ENCODE data around the gene VMP1. TPM values are rescaled to one million over a fixed set of nuclear protein-coding genes. Genes with fewer than 3 reads are reported as not detected.
A peak's percentile ranks its signal among the peaks of the same experiment; 100 is the strongest.

The VMP1 gene
- total RNA-seq, 1 experiment from 2014 or later, result 107 TPM

DNA sequence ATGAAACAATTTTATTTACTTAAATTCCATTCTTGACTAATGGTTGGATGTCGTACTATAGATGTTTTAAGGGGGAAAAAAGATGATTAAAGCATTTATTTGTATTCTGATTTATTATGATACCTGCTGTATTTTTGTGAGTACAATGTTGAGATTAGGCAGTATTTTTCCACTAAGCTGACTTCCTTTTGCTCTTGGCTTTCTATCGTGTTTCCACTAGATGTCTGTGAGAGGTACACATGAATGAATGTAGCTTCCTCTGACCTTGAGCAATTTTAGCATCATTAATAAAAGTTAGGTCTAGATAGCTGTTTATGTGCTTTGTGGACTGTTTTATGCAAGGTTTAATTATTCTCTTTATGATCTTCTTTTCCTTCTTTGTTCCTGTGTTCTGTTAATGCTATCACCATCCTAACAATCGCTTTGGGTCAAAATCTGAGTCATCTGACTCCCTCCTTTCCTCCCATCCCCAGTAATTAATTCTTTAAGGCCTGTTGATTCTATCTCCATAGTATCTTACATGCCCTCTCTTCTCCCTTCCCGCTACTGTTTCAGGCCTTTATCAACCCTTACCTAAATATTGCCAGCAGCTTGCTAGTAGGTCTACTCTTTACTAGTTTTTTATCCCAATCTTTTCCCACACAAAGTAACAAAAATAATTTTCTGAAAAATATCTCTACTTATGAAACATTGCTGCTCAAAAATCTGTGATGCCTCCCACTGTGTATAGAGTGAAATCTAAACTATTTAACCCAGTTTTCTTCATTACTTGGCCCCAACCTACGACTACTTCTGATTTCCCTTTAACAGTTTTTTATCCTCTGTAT is 76.0 kb downstream of the VMP1 start:
- DNase-seq (ENCODE audit: low spot score), result peak; percentile 72
- H3K4me3 ChIP-seq (ENCODE audit: low read depth, low read length, poor library complexity, severe bottlenecking), result no peak overlapping the region
- ChIA-PET POLR2A (ENCODE audit: low non-redundant PET) (interaction anchor here (0.5 kb wide), 1 partner anchor 54 kb away, joined by 12 read pairs; no protein-coding TSS in a partner anchor), CTCF (no interaction called here)
- intact Hi-C loops (cut with micrococcal nuclease; ENCODE audit: unreplicated experiment), result loop anchor here (2.0 kb wide), 1 partner anchor 21 kb away; no protein-coding TSS in a partner anchor
- H3K36me3 ChIP-seq (ENCODE audit: insufficient read depth, low read length, poor library complexity, severe bottlenecking), result no peaks in the 10 kb centered on the region
- no TSS peak for BruUV-seq (replicated peaks)
- no peak for TF ChIP-seq EZH2 (IDR thresholded peaks at IDR 0.05; ENCODE audit: borderline replicate concordance, low read depth, low read length, poor library complexity, severe bottlenecking)
- TF ChIP-seq, protein P1, sequence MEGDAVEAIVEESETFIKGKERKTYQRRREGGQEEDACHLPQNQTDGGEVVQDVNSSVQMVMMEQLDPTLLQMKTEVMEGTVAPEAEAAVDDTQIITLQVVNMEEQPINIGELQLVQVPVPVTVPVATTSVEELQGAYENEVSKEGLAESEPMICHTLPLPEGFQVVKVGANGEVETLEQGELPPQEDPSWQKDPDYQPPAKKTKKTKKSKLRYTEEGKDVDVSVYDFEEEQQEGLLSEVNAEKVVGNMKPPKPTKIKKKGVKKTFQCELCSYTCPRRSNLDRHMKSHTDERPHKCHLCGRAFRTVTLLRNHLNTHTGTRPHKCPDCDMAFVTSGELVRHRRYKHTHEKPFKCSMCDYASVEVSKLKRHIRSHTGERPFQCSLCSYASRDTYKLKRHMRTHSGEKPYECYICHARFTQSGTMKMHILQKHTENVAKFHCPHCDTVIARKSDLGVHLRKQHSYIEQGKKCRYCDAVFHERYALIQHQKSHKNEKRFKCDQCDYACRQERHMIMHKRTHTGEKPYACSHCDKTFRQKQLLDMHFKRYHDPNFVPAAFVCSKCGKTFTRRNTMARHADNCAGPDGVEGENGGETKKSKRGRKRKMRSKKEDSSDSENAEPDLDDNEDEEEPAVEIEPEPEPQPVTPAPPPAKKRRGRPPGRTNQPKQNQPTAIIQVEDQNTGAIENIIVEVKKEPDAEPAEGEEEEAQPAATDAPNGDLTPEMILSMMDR (conservative IDR thresholded peaks at IDR 0.05; ENCODE audit: low read depth, low read length), result no peak
- peaks cover 52% of the 10 kb centered on the region for H3K4me1 ChIP-seq (ENCODE audit: insufficient read depth, low read length, poor library complexity, severe bottlenecking)
- no peaks in the 10 kb centered on the region for H3K9me3 ChIP-seq (ENCODE audit: low read depth, low read length, poor library complexity, severe bottlenecking)
- no peaks in the 10 kb centered on the region for H3K27me3 ChIP-seq (replicated peaks; ENCODE audit: insufficient read depth, low read depth, low read length, poor library complexity)
- peak overlapping the region; percentile 96 for H3K27ac ChIP-seq (ENCODE audit: low read depth, low read length, poor library complexity, severe bottlenecking)

DNA sequence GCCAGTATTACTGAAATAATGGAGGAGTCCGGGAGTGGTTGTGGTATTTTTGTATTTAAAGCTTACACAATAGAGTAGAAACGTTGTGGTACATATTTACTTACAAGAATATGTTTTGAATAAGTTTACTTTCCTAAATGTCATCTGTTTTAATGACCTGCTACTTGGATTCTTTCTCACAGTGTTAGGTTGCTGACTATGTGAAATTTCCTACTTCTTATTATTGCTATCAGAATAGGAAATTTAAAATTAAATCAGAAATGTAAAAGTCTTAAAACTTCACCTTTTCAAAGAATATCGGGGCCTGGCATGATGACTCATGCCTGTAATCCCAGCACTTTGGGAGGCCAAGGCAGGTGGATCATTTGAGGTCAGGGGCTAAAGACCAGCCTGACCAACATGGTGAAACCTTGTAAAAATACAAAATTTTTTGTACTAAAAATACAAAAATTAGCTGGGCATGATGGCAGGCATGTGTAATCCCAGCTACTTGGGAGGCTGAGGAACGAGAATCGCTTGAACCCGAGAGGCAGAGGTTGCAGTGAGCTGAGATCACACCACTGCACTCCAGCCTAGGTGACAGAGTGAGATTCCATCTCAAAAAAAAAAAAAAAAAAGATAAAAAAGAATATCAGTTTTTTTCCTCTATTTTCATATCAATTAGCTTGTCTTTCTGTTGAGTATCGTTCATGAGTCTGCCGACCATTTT is 77.8 kb downstream of the VMP1 start:
- ChIA-PET POLR2A (ENCODE audit: low non-redundant PET) (no interaction called here), CTCF (no interaction called here)
- H3K4me3 ChIP-seq (ENCODE audit: low read depth, low read length, poor library complexity, severe bottlenecking), result no peak overlapping the region
- no TSS peak for BruUV-seq (replicated peaks)
- TF ChIP-seq, protein P1 (conservative IDR thresholded peaks at IDR 0.05; ENCODE audit: low read depth, low read length), result no peak
- no peak for TF ChIP-seq EZH2 (IDR thresholded peaks at IDR 0.05; ENCODE audit: borderline replicate concordance, low read depth, low read length, poor library complexity, severe bottlenecking)
- H3K36me3 ChIP-seq (ENCODE audit: insufficient read depth, low read length, poor library complexity, severe bottlenecking), result no peaks in the 10 kb centered on the region
- peaks cover 52% of the 10 kb centered on the region for H3K4me1 ChIP-seq (ENCODE audit: insufficient read depth, low read length, poor library complexity, severe bottlenecking)
- DNase-seq (ENCODE audit: low spot score), result no peak
- no peaks in the 10 kb centered on the region for H3K9me3 ChIP-seq (ENCODE audit: low read depth, low read length, poor library complexity, severe bottlenecking)
- H3K27me3 ChIP-seq (replicated peaks; ENCODE audit: insufficient read depth, low read depth, low read length, poor library complexity), result no peaks in the 10 kb centered on the region
- intact Hi-C loops (cut with micrococcal nuclease; ENCODE audit: unreplicated experiment), result loop anchor here (2.0 kb wide), 1 partner anchor 20 kb away; no protein-coding TSS in a partner anchor
- H3K27ac ChIP-seq (ENCODE audit: low read depth, low read length, poor library complexity, severe bottlenecking), result peak overlapping the region; percentile 96

DNA sequence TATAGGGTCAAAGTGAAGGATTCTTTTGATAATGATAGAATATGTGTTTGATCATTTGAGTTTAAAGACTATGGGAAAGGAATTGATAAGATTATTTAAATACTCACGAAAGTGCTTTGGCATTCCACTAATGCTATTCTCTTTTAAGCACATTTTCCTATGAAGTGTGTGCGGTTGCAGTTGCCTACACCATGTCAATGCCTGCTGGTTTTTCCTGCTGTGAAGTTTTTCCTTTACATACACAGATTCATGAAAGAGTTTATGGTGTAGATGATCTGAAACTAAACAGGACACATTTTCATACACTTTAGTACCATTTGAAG is 78.7 kb downstream of the VMP1 start:
- TF ChIP-seq EZH2 (IDR thresholded peaks at IDR 0.05; ENCODE audit: borderline replicate concordance, low read depth, low read length, poor library complexity, severe bottlenecking), result no peak
- TF ChIP-seq, protein P1 (conservative IDR thresholded peaks at IDR 0.05; ENCODE audit: low read depth, low read length), result no peak
- POLR2A ChIA-PET (ENCODE audit: low non-redundant PET), result interaction anchor here (0.6 to 1.1 kb wide), 2 partner anchors 8 to 52 kb away, joined by 9 to 21 read pairs; no protein-coding TSS in a partner anchor
- Histone ChIP-seq H3K27ac (ENCODE audit: low read depth, low read length, poor library complexity, severe bottlenecking) (peak overlapping the region; percentile 96), H3K36me3 (ENCODE audit: insufficient read depth, low read length, poor library complexity, severe bottlenecking) (no peaks in the 10 kb centered on the region), H3K4me1 (ENCODE audit: insufficient read depth, low read length, poor library complexity, severe bottlenecking) (peaks cover 58% of the 10 kb centered on the region), H3K9me3 (ENCODE audit: low read depth, low read length, poor library complexity, severe bottlenecking) (no peaks in the 10 kb centered on the region), H3K27me3 (replicated peaks; ENCODE audit: insufficient read depth, low read depth, low read length, poor library complexity) (no peaks in the 10 kb centered on the region), H3K4me3 (ENCODE audit: low read depth, low read length, poor library complexity, severe bottlenecking) (no peak overlapping the region)
- CTCF ChIA-PET, result interaction anchor here (0.9 kb wide), 1 partner anchor 43 kb away, joined by 3 read pairs; no protein-coding TSS in a partner anchor
- DNase-seq (ENCODE audit: low spot score), result no peak
- intact Hi-C loops (cut with micrococcal nuclease; ENCODE audit: unreplicated experiment), result loop anchor here (2.0 kb wide), 2 partner anchors 43 to 51 kb away; no protein-coding TSS in a partner anchor
- BruUV-seq (replicated peaks), result TSS peak; percentile 94

Data from A673 (cell line).